Vagina (tissue), 2 donors: ENCODE data around the gene URB1.

Experiments
- POLR2AphosphoS5 ChIP-seq, 2 donors: sonication (generic); formaldehyde crosslinking; IDR thresholded peaks; one replicate each; pipeline ENCODE4 v1.9.0; 2017; ENCODE audit warnings: antibody characterized with exemption in 2 of 2, mild to moderate bottlenecking in 2 of 2, low read depth in 1 of 2; ENCODE audit not compliant: insufficient read depth in 1 of 2
- TF ChIP-seq, protein P1 (sequence below), 3 experiments: fragments of 450-650 bp in 2 of 3; fragments of 200-600 bp in 1 of 3; sonication (generic) in 1 of 3; IDR thresholded peaks; one replicate each; pipeline ENCODE4 v1.5.1; 2017 to 2019; ENCODE audit warnings: antibody characterized with exemption in 3 of 3, mild to moderate bottlenecking in 2 of 3, moderate library complexity in 2 of 3

DNA sequence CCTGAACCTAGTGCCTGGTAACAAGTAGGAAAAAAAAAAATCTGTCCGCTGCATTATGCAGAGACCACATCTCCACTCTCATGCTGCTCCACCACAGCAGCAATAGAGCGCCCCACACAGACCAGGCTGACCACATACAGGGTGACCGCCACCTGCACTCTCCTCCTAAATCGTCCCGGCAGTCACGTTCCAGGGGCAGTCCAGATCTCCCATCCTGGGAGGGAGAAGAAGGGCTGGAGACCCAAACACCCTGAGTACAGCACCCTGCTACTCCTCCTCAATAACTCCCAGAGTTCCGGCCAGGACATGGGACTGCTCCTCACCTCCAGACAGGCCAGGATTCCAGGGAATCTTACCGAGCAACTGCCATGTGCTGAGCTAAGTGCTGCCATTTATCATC lies 15.3 kb downstream of the URB1 start:
- TF ChIP-seq POLR2AphosphoS5 (IDR thresholded peaks at IDR 0.05; ENCODE audit: insufficient read depth in 1 of 2, low read depth in 1 of 2), result no peak
- TF ChIP-seq, protein P1, sequence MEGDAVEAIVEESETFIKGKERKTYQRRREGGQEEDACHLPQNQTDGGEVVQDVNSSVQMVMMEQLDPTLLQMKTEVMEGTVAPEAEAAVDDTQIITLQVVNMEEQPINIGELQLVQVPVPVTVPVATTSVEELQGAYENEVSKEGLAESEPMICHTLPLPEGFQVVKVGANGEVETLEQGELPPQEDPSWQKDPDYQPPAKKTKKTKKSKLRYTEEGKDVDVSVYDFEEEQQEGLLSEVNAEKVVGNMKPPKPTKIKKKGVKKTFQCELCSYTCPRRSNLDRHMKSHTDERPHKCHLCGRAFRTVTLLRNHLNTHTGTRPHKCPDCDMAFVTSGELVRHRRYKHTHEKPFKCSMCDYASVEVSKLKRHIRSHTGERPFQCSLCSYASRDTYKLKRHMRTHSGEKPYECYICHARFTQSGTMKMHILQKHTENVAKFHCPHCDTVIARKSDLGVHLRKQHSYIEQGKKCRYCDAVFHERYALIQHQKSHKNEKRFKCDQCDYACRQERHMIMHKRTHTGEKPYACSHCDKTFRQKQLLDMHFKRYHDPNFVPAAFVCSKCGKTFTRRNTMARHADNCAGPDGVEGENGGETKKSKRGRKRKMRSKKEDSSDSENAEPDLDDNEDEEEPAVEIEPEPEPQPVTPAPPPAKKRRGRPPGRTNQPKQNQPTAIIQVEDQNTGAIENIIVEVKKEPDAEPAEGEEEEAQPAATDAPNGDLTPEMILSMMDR (IDR thresholded peaks at IDR 0.05), result no peak
